A673 (cell line): ENCODE data around the gene ELF1.

Source experiments
- CTCF ChIP-seq: fragments of 300-800, 200-600 bp; sonication (generic); conservative IDR thresholded peaks from 2 replicates; pipeline ENCODE4 v1.5.1; 2017; ENCODE audit warnings: low read depth, mild to moderate bottlenecking, antibody characterized with exemption, low read length, moderate library complexity, mixed read lengths
- EZH2 ChIP-seq: fragments of 200-600 bp; sonication (generic); IDR thresholded peaks from 2 replicates; pipeline ENCODE4 v1.6.1; 2017; ENCODE audit warnings: borderline replicate concordance, low read depth, mild to moderate bottlenecking, mixed read lengths, antibody characterized with exemption, low read length; ENCODE audit not compliant: poor library complexity, severe bottlenecking

- TF ChIP-seq CTCF: no peak
- TF ChIP-seq EZH2: no peak
These were observed 13.7 kb upstream of the ELF1 start for GRCh38 chr13:41032691-41033376.
